HepG2 (cell line): ENCODE results near the gene ASGR1. TPM values are rescaled to one million over a fixed set of nuclear protein-coding genes. Genes with fewer than 3 reads are reported as not detected.

Source experiments
- ATAC-seq: fragments of 200-7000 bp; cut with Tn5 transposase; 3 replicates; pipeline ENCODE4 v1.9.1; 2020; ENCODE audit warnings: mild to moderate bottlenecking, moderate library complexity
- BruUV-seq: library from RNA; stranded (reverse); fragments of 400-500 nt; replicated peaks from 2 replicates; lab custom pipeline; 2021; lab: Mats Ljungman, UMichigan
- CTCF ChIA-PET: fragments of 300-600 bp; formaldehyde crosslinking; extraction: SDS; loops from one replicate; lab custom pipeline; 2021; ENCODE audit warnings: low total read pairs, inconsistent platforms, low intra/inter-chr PET ratio; lab: Yijun Ruan, JAX
- POLR2A ChIA-PET: fragments of 350-600 bp; sonication (Branson Sonifier 250); formaldehyde crosslinking; loops from one replicate; lab custom pipeline; 2020; ENCODE audit warnings: antibody characterized with exemption, inconsistent platforms; lab: Yijun Ruan, JAX
- DNase-seq: peaks from one replicate; pipeline ENCODE4 v3.0.0-alpha.2; 2015; ENCODE audit warnings: low spot score
- FAIRE-seq: peaks from 3 replicates; lab custom pipeline; 2011; peaks lifted over from hg19 to GRCh38; lab: Jason Lieb, UNC
- H2AFZ ChIP-seq: one replicate; pipeline ENCODE4 v1.6.1; 2011; ENCODE audit warnings: low read length, inconsistent platforms
- H3K27ac ChIP-seq: fragments of 300-600 bp; 3 replicates; pipeline ENCODE4 v1.8.0; 2011; ENCODE audit warnings: mixed run types, mild to moderate bottlenecking, mixed read lengths, low read length, inconsistent platforms; ENCODE audit not compliant: insufficient read depth; ENCODE audit errors: extremely low read length
- H3K27me3 ChIP-seq, 2 experiments: fragments of 200-600 bp in 1 of 2; 2 replicates in 1 of 2; 3 replicates in 1 of 2; pipeline versions ENCODE4 v1.6.0 to v1.8.0; 2011; ENCODE audit warnings: low read length in 2 of 2, mild to moderate bottlenecking in 2 of 2, moderate library complexity in 2 of 2, inconsistent platforms in 1 of 2; ENCODE audit not compliant: insufficient read depth in 2 of 2, control insufficient read depth in 1 of 2
- H3K36me3 ChIP-seq, 2 experiments: fragments of 200-600 bp in 1 of 2; replicated peaks in 1 of 2; 2 replicates in 1 of 2; 3 replicates in 1 of 2; pipeline versions ENCODE4 v1.5.1 to v1.8.0; 2011; ENCODE audit warnings: low read length in 2 of 2, inconsistent platforms in 1 of 2; ENCODE audit not compliant: insufficient read depth in 2 of 2, control insufficient read depth in 1 of 2
- H3K4me1 ChIP-seq: 2 replicates; pipeline ENCODE4 v1.5.1; 2012; ENCODE audit warnings: low read length, inconsistent platforms; ENCODE audit not compliant: insufficient read depth
- H3K4me2 ChIP-seq: 2 replicates; pipeline ENCODE4 v1.6.0; 2011; ENCODE audit warnings: low read depth, low read length, inconsistent platforms
- H3K4me3 ChIP-seq, 3 experiments: fragments of 200-600 bp in 1 of 3; sonication (generic), shearing (Covaris generic) in 1 of 3; replicated peaks in 1 of 3; 2 replicates each; pipeline ENCODE4 v1.5.1; 2011 to 2016; ENCODE audit warnings: low read length in 3 of 3, inconsistent platforms in 2 of 3, low read depth in 2 of 3, mild to moderate bottlenecking in 2 of 3, control low read depth in 1 of 3, mixed read lengths in 1 of 3; ENCODE audit not compliant: insufficient read depth in 1 of 3
- H3K79me2 ChIP-seq: one replicate; pipeline ENCODE4 v1.6.1; 2011; ENCODE audit warnings: low read length, inconsistent platforms; ENCODE audit not compliant: insufficient read depth
- H3K9ac ChIP-seq: 2 replicates; pipeline ENCODE4 v1.6.0; 2011; ENCODE audit warnings: mild to moderate bottlenecking, low read depth, low read length, inconsistent platforms; ENCODE audit not compliant: insufficient read depth
- H3K9me3 ChIP-seq: 2 replicates; pipeline ENCODE4 v1.5.1; 2012; ENCODE audit warnings: mild to moderate bottlenecking, low read length
- H4K20me1 ChIP-seq: 2 replicates; pipeline ENCODE4 v1.6.0; 2011; ENCODE audit warnings: inconsistent platforms, mild to moderate bottlenecking, low read length, moderate library complexity; ENCODE audit not compliant: insufficient read depth
- BHLHE40 ChIP-seq: IDR thresholded peaks from 2 replicates; pipeline ENCODE4 v1.6.1; 2011; ENCODE audit warnings: low read length, improper control_type of control experiment
- EHMT2 ChIP-seq: fragments of 200-600 bp; sonication (generic); IDR thresholded peaks from 2 replicates; pipeline ENCODE4 v1.7.0; 2017; ENCODE audit warnings: antibody characterized with exemption, low read depth, low read length, borderline replicate concordance
- GTF2F1 ChIP-seq: fragments of 150-350 bp; IDR thresholded peaks from 2 replicates; pipeline ENCODE4 v1.6.1; 2014; ENCODE audit warnings: low read length
- NFIC ChIP-seq: IDR thresholded peaks from 2 replicates; pipeline ENCODE4 v1.6.1; 2012; ENCODE audit warnings: mild to moderate bottlenecking, low read length, inconsistent platforms
- POLR2A ChIP-seq, 2 experiments: IDR thresholded peaks; 2 replicates each; pipeline ENCODE4 v1.6.1; 2011; ENCODE audit warnings: low read depth in 2 of 2, low read length in 2 of 2, mild to moderate bottlenecking in 1 of 2, moderate library complexity in 1 of 2; ENCODE audit not compliant: insufficient read depth in 1 of 2
- POLR2G ChIP-seq: fragments of 200-400 bp; formaldehyde crosslinking; IDR thresholded peaks from 2 replicates; pipeline ENCODE4 v1.6.1; 2018; ENCODE audit warnings: mild to moderate bottlenecking, low read depth, low read length, moderate library complexity
- TAF15 ChIP-seq: fragments of 200-400 bp; formaldehyde crosslinking; IDR thresholded peaks from one replicate; pipeline ENCODE4 v1.6.1; 2018; ENCODE audit warnings: mild to moderate bottlenecking, low read depth, low read length; ENCODE audit not compliant: poor library complexity, severe bottlenecking
- TEAD2 ChIP-seq: sonication (generic); formaldehyde crosslinking; IDR thresholded peaks from 2 replicates; pipeline ENCODE4 v1.9.0; 2021; ENCODE audit warnings: missing genetic modification reagents
- THAP11 ChIP-seq: IDR thresholded peaks from 2 replicates; pipeline ENCODE4 v1.6.1; 2016; ENCODE audit warnings: missing biosample characterization, missing genetic modification reagents
- THYN1 ChIP-seq: sonication (generic); formaldehyde crosslinking; IDR thresholded peaks from 2 replicates; pipeline ENCODE4 v1.8.1; 2023; ENCODE audit warnings: low read depth, mild to moderate bottlenecking, moderate library complexity, missing genetic modification reagents, borderline replicate concordance
- XRCC5 ChIP-seq: fragments of 200-400 bp; formaldehyde crosslinking; optimal IDR thresholded peaks from 2 replicates; pipeline ENCODE3; 2017; ENCODE audit warnings: mild to moderate bottlenecking, low read length
- ZBTB1 ChIP-seq: sonication (generic); formaldehyde crosslinking; IDR thresholded peaks from 2 replicates; pipeline ENCODE4 v1.4.0; 2020; ENCODE audit warnings: missing genetic modification reagents, borderline replicate concordance
- ZBTB42 ChIP-seq: sonication (generic); formaldehyde crosslinking; IDR thresholded peaks from 2 replicates; pipeline ENCODE4 v1.5.0; 2020; ENCODE audit warnings: mild to moderate bottlenecking, missing genetic modification reagents
- ZFY ChIP-seq: sonication (generic); formaldehyde crosslinking; IDR thresholded peaks from 2 replicates; pipeline ENCODE4 v1.4.0; 2020; ENCODE audit warnings: missing genetic modification reagents
- ZNF382 ChIP-seq: sonication (generic); formaldehyde crosslinking; IDR thresholded peaks from 2 replicates; pipeline ENCODE4 v1.5.0; 2020; ENCODE audit warnings: missing genetic modification reagents, mild to moderate bottlenecking, borderline replicate concordance
- ZNF460 ChIP-seq: sonication (generic); formaldehyde crosslinking; IDR thresholded peaks from 2 replicates; pipeline ENCODE4 v1.5.1; 2020; ENCODE audit warnings: missing genetic modification reagents, mild to moderate bottlenecking, borderline replicate concordance
- ZNF496 ChIP-seq: sonication (generic); formaldehyde crosslinking; IDR thresholded peaks from 2 replicates; pipeline ENCODE4 v1.8.1; 2023; ENCODE audit warnings: mild to moderate bottlenecking, moderate library complexity, missing genetic modification reagents; ENCODE audit not compliant: insufficient replicate concordance
- ZNF546 ChIP-seq: sonication (generic); formaldehyde crosslinking; conservative IDR thresholded peaks from 2 replicates; pipeline ENCODE4 v1.8.1; 2023; ENCODE audit warnings: mild to moderate bottlenecking, missing genetic modification reagents
- ZNF550 ChIP-seq: sonication (generic); formaldehyde crosslinking; IDR thresholded peaks from 2 replicates; pipeline ENCODE4 v1.4.0; 2020; ENCODE audit warnings: mild to moderate bottlenecking, missing genetic modification reagents, borderline replicate concordance
- ZNF614 ChIP-seq: IDR thresholded peaks from 2 replicates; pipeline ENCODE4 v1.6.1; 2018; ENCODE audit warnings: missing biosample characterization, missing genetic modification reagents, inconsistent platforms, borderline replicate concordance
- WGBS: methylation state at CpG from one replicate; pipeline ENCODE4 v1.1.6; 2017; ENCODE audit warnings: low lambda C conversion rate; 5-methylcytosine and 5-hydroxymethylcytosine counted together
- in situ Hi-C: cut with HindIII; loops from 2 replicates; pipeline ENCODE4 v1.10.0; 2017; ENCODE audit warnings: low pct_unique_long_range_greater_than_20kb; ENCODE audit not compliant: extremely low pct_ligation_motif_present
- intact Hi-C: fragments of 100-400 bp; cut with micrococcal nuclease; formaldehyde crosslinking; loops from one replicate; pipeline ENCODE4 v1.10.0; 2022; ENCODE audit not compliant: unreplicated experiment
- polyA plus RNA-seq, 8 experiments: library from polyadenylated mRNA; depleted of rRNA in 3 of 8; stranded (reverse) in 7 of 8; unstranded in 1 of 8; fragments of >200 nt; fragmentation: Illumina TruSeq in 4 of 8; extraction: Trizol in 4 of 8; gene quantifications; 2 replicates each; pipeline versions ENCODE4 v1.2.1 to v1.2.3, GENCODE V29; 2011 to 2016; ENCODE audit warnings: low read depth in 4 of 8, missing spikeins in 1 of 8, mixed read lengths in 1 of 8; ENCODE audit not compliant: insufficient read depth in 1 of 8
- total RNA-seq, 5 experiments: library from RNA; depleted of rRNA; stranded (reverse); fragments of >200 nt; fragmentation: Illumina TruSeq; extraction: Trizol; gene quantifications; 2 replicates each; pipeline ENCODE4 v1.2.3, GENCODE V29; 2016; ENCODE audit warnings: low read depth in 1 of 5
- TF ChIP-seq, protein P1 (sequence below): sonication (generic); formaldehyde crosslinking; IDR thresholded peaks from 2 replicates; pipeline ENCODE4 v1.4.0; 2020; ENCODE audit warnings: missing genetic modification reagents
- TF ChIP-seq, protein P2 (sequence below): IDR thresholded peaks from 2 replicates; pipeline ENCODE4 v1.6.1; 2016; ENCODE audit warnings: missing genetic modification reagents, missing compliant biosample characterization

The ASGR1 gene
- total and polyA plus RNA-seq, 2 of the 13 experiments (the other 11 are each of a cell fraction or from before 2014, with no cell fraction given), result 353 to 796 TPM

DNA sequence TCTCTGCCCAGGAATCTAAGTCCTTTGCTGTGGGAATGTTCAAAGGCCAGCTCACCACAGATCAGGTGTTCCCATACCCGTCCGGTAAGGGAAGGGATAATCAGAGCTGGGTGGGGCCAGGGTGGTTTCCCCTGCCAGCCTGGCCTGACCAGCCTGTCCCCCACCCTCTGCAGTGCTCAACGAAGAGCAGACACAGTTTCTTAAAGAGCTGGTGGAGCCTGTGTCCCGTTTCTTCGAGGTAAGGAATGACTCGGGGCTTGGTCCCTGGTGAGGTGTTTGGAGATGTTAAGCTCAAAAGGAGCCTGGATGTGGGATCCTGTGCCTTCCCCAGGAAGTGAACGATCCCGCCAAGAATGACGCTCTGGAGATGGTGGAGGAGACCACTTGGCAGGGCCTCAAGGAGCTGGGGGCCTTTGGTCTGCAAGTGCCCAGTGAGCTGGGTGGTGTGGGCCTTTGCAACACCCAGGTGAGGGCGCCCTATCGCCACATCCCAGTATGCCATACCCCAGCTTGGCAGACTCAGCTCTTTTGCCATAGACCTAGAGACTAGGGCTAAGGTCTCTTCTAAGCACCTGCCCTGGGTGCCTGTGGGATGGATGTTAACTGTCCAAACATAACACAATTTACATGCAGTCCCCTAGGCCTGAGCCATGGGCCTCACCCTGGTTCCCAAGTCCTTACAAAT is 41.6 kb upstream of the ASGR1 start:
- no peak overlapping the region for H2AFZ ChIP-seq
- ChIA-PET CTCF (interaction anchor here (0.6 to 1.3 kb wide), 2 partner anchors 75 to 76 kb away, joined by 4 to 6 read pairs; no protein-coding TSS in a partner anchor), POLR2A (interaction anchor here (0.6 to 6.8 kb wide), 19 partner anchors 10 to 185 kb away, joined by 3 to 140 read pairs (median 8); partner anchors contain the start of genes ASGR1, CTDNEP1, DVL2 and ELP5)
- peak overlapping the region; percentile 73 to 93 (median 90) for H3K4me3 ChIP-seq
- in situ Hi-C loops (no loop called here), intact Hi-C loops (loop anchor here (1.0 kb wide), 1 partner anchor 60 kb away; no protein-coding TSS in a partner anchor)
- peaks cover 54% of the 10 kb centered on the region for H3K4me1 ChIP-seq
- H3K36me3 ChIP-seq, result peaks cover 10 to 44% of the 10 kb centered on the region in 2 experiments; a peak in 4 of 5 replicates
- no peaks in the 10 kb centered on the region for H3K9me3 ChIP-seq
- peak overlapping the region; percentile 90 for H3K9ac ChIP-seq
- H3K27me3 ChIP-seq, result peaks cover 0 to 4% of the 10 kb centered on the region in 2 experiments; a peak in 2 of 5 replicates
- FAIRE-seq, result peak; percentile 50
- H4K20me1 ChIP-seq, result peaks cover 10% of the 10 kb centered on the region; the same call in 1 of the 2 replicates
- 36% methylated on average over 9 of the region's 11 CpGs for WGBS
- peak; percentile 44 for DNase-seq
- H3K79me2 ChIP-seq, result peaks cover 14% of the 10 kb centered on the region
- H3K27ac ChIP-seq, result peak overlapping the region; percentile 96
- BruUV-seq, result no TSS peak
- H3K4me2 ChIP-seq, result peak overlapping the region; percentile 99
- ATAC-seq, result peak; percentile 47
- TF ChIP-seq ZFY (CRISPR knock-in tag) (no peak), ZNF546 (CRISPR knock-in tag) (no peak), THYN1 (CRISPR knock-in tag) (no peak), ZNF460 (CRISPR knock-in tag) (no peak), POLR2A (IDR thresholded peaks at IDR 0.05; ENCODE audit: insufficient read depth in 1 of 2, low read depth in 2 of 2, low read length in 2 of 2) (0 out of 4 replicates have a peak, but pooled peaks of 1 of the 2 experiments have one; percentile 37), NFIC (no peak), ZNF550 (CRISPR knock-in tag) (no peak), THAP11 (peak; percentile 52; the same call in 1 of the 2 replicates), POLR2G (peak; percentile 9), ZNF496 (CRISPR knock-in tag) (no peak), ZNF614 (CRISPR knock-in tag) (no peak), TAF15 (no peak), GTF2F1 (no peak), XRCC5 (peak; percentile 29), ZNF382 (CRISPR knock-in tag) (no peak), ZBTB1 (CRISPR knock-in tag) (no peak), TEAD2 (CRISPR knock-in tag) (no peak), BHLHE40 (no peak), ZBTB42 (no peak), EHMT2 (no peak)
- TF ChIP-seq, protein P1, sequence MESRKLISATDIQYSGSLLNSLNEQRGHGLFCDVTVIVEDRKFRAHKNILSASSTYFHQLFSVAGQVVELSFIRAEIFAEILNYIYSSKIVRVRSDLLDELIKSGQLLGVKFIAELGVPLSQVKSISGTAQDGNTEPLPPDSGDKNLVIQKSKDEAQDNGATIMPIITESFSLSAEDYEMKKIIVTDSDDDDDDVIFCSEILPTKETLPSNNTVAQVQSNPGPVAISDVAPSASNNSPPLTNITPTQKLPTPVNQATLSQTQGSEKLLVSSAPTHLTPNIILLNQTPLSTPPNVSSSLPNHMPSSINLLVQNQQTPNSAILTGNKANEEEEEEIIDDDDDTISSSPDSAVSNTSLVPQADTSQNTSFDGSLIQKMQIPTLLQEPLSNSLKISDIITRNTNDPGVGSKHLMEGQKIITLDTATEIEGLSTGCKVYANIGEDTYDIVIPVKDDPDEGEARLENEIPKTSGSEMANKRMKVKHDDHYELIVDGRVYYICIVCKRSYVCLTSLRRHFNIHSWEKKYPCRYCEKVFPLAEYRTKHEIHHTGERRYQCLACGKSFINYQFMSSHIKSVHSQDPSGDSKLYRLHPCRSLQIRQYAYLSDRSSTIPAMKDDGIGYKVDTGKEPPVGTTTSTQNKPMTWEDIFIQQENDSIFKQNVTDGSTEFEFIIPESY (CRISPR knock-in tag), result peak; percentile 8; the same call in 1 of the 2 replicates
- TF ChIP-seq, protein P2, sequence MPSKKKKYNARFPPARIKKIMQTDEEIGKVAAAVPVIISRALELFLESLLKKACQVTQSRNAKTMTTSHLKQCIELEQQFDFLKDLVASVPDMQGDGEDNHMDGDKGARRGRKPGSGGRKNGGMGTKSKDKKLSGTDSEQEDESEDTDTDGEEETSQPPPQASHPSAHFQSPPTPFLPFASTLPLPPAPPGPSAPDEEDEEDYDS (CRISPR knock-in tag), result no peak
